Anterior cingulate cortex (tissue), 58 donors: ENCODE measurements around the gene P2RX7.
"Not testable (repeated sequence)": the region's sequence is repeated elsewhere in the genome, so short reads cannot be mapped to it uniquely, and the experiment has no call there.

ENCODE experiments used
- DNase-seq, 58 donors: peaks; one replicate each; lab custom pipeline; 2025; lab: John Stamatoyannopoulos, UW

The P2RX7 gene

GRCh38 chr12:121198949-121199348, 66.3 kb downstream of the P2RX7 start:
- DNase-seq: no peak

GRCh38 chr12:121201140-121201539, 68.5 kb downstream of the P2RX7 start:
- not testable (repeated sequence) for DNase-seq

- DNase-seq: no peak
Observed at GRCh38 chr12:121202407-121203355, 70.0 kb downstream of the P2RX7 start.

GRCh38 chr12:121203482-121203881, 70.8 kb downstream of the P2RX7 start:
- no peak for DNase-seq

- DNase-seq: no peak
Observed at GRCh38 chr12:121205491-121205890, 72.8 kb downstream of the P2RX7 start.

- not testable (repeated sequence) for DNase-seq
Observed at GRCh38 chr12:121208571-121208970, 75.9 kb downstream of the P2RX7 start.

GRCh38 chr12:121209221-121209620, 76.5 kb downstream of the P2RX7 start:
- DNase-seq: no peak

GRCh38 chr12:121209624-121210572, 77.2 kb downstream of the P2RX7 start, which contains the start of gene P2RX4:
Gene P2RX4, plus strand, starts transcription at chr12:121210129. Its CDS starts 36 bp downstream, at chr12:121210165.
- DNase-seq: peak; percentile 22 to 89 (median 76)

GRCh38 chr12:121212875-121213274, 80.2 kb downstream of the P2RX7 start:
- DNase-seq: no peak

- DNase-seq: no peak
Observed at GRCh38 chr12:121214166-121214777, 81.6 kb downstream of the P2RX7 start.

GRCh38 chr12:121214855-121215745, 82.4 kb downstream of the P2RX7 start:
- peak in 1 of 58 donors; percentile 9 for DNase-seq

GRCh38 chr12:121216102-121216501, 83.4 kb downstream of the P2RX7 start:
- no peak for DNase-seq

- DNase-seq: no peak
Observed at GRCh38 chr12:121217063-121217462, 84.4 kb downstream of the P2RX7 start.

GRCh38 chr12:121217761-121218160, 85.1 kb downstream of the P2RX7 start:
- DNase-seq: no peak

GRCh38 chr12:121218588-121219352, 86.1 kb downstream of the P2RX7 start:
- DNase-seq: no peak

GRCh38 chr12:121219353-121219986, 86.8 kb downstream of the P2RX7 start:
- DNase-seq: no peak

GRCh38 chr12:121222847-121223246, 90.2 kb downstream of the P2RX7 start:
- no peak for DNase-seq
